Ascending aorta (tissue), 2 donors: ENCODE results near the gene ADAMTSL3. TPM values are rescaled to one million over a fixed set of nuclear protein-coding genes. Genes with fewer than 3 reads are reported as not detected.
"Not testable (repeated sequence)": the region's sequence is repeated elsewhere in the genome, so short reads cannot be mapped to it uniquely, and the experiment has no call there.

Source experiments
- DNase-seq, 2 donors: peaks; one replicate each; pipeline ENCODE4 v3.0.0-alpha.2; 2019; ENCODE audit warnings: low spot score in 2 of 2
- H3K27ac ChIP-seq, 2 donors: fragments of 200-600 bp; sonication (generic); one replicate each; pipeline ENCODE4 v1.5.1; 2016 to 2017; ENCODE audit warnings: mild to moderate bottlenecking in 1 of 2
- H3K27me3 ChIP-seq: fragments of 200-600 bp; sonication (generic); one replicate; pipeline ENCODE4 v1.5.1; 2017
- H3K36me3 ChIP-seq, 2 donors: fragments of 200-600 bp; sonication (generic); one replicate each; pipeline ENCODE4 v1.5.1; 2016
- H3K4me1 ChIP-seq, 2 donors: fragments of 200-600 bp; sonication (generic); one replicate each; pipeline ENCODE4 v1.5.1; 2016 to 2017; ENCODE audit warnings: mild to moderate bottlenecking in 1 of 2
- H3K4me3 ChIP-seq, 2 donors: fragments of 200-600 bp; sonication (generic); one replicate each; pipeline ENCODE4 v1.5.1; 2016 to 2017; ENCODE audit warnings: mild to moderate bottlenecking in 1 of 2
- H3K9me3 ChIP-seq, 2 donors: fragments of 200-600 bp; sonication (generic); one replicate each; pipeline ENCODE4 v1.5.1; 2016
- intact Hi-C: fragments of 100-400 bp; cut with DNase I; formaldehyde crosslinking; loops from one replicate; pipeline ENCODE4 v1.15.1; 2023
- total RNA-seq: library from RNA; depleted of rRNA; stranded (reverse); fragments of >200 nt; gene quantifications from one replicate; pipeline ENCODE4 v1.1.0, GENCODE V29; 2016
- TF ChIP-seq, protein P1 (sequence below), 3 experiments: fragments of 200-600 bp in 2 of 3; fragments of 450-650 bp in 1 of 3; sonication (generic) in 2 of 3; IDR thresholded peaks; one replicate each; pipeline ENCODE4 v1.5.1; 2016 to 2019; ENCODE audit warnings: antibody characterized with exemption in 3 of 3, mild to moderate bottlenecking in 1 of 3, moderate library complexity in 1 of 3

Gene ADAMTSL3
- total RNA-seq, 1 donor from 2014 or later: 28.1 TPM

DNA sequence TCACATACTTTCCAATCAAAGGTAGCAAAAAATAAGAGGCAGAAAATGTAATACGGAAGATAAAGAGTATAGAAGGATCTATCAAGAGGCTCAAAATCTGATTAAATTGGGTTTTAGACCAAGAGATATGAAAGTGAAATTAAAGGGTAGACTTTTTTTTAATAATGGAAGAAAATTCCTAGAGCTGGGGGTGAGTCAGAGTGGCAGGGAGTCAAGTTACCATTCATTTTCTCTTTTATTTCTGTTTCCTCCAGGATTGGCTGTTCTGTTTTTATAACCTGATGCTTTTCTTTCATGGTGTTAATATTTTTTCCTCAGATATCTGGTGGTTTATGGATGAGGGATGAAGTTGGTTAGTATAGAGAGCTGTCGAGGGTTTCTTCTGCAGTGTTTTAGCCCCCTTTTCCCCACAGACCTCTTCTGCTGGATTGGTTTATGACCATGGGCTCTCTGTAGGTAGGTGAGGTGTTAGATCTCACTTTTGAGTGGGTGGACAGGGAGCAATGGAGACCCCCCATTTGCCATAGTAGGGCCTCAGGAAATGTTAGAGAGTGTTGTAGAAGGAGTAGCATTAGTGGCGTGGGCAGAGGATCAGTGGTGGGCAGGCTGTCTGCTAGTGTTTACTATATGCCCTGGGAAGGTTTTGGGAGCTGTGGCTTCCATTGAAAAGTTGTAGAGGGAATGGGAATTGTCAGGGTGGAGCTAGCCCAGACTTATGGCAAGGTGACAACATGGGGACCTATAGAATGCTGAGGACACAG is 380.1 kb downstream of the ADAMTSL3 start:
- TF ChIP-seq, protein P1, sequence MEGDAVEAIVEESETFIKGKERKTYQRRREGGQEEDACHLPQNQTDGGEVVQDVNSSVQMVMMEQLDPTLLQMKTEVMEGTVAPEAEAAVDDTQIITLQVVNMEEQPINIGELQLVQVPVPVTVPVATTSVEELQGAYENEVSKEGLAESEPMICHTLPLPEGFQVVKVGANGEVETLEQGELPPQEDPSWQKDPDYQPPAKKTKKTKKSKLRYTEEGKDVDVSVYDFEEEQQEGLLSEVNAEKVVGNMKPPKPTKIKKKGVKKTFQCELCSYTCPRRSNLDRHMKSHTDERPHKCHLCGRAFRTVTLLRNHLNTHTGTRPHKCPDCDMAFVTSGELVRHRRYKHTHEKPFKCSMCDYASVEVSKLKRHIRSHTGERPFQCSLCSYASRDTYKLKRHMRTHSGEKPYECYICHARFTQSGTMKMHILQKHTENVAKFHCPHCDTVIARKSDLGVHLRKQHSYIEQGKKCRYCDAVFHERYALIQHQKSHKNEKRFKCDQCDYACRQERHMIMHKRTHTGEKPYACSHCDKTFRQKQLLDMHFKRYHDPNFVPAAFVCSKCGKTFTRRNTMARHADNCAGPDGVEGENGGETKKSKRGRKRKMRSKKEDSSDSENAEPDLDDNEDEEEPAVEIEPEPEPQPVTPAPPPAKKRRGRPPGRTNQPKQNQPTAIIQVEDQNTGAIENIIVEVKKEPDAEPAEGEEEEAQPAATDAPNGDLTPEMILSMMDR (IDR thresholded peaks at IDR 0.05): no peak
- Histone ChIP-seq H3K36me3 (peaks cover 3 to 29% of the 10 kb centered on the region in 2 donors), H3K27me3 (no peaks in the 10 kb centered on the region), H3K4me3 (no peak overlapping the region), H3K4me1 (no peaks in the 10 kb centered on the region), H3K27ac (no peak overlapping the region), H3K9me3 (no peaks in the 10 kb centered on the region)
- DNase-seq: no peak
- intact Hi-C loops: loop anchor here (10.0 kb wide), 1 partner anchor 589 kb away; the partner anchor contains the start of gene SH3GL3

DNA sequence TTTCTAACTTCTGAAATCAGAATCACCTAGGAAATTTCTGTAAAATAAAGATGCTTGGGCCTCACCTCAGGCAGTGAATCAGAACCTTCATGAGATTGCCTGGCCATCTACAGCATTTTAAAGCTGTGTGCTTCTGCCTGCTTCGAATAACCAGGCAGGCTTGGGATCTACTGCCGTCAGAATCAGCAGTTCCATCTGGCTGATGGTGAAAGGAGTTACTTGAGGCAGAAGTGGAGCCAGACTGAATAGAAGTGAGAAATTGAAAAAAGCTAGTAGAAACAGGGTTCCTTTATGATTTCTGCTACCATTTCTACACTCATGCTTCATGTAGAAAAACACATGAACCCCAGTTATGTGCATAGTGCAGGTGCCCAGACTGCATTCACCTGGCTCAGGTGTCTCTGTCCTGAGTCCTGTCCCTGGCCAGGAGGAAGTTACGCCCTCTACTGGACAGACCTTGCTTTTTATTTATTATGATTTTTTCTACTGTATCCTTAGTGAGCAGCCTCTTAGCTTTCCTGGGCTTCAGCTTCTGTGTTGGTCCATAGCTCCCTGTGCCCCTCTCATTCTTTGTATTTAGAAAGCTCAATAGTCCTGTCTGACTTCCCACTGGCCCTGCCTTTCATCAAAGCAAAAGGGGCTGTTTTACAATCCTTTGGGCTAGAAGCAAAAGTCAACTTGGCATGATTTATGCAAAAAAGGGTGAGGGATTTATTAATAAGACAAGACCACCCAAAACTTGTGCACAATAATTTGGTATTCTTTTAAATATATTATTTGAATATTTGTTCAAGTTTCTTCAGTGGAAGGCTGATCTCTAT is 380.9 kb downstream of the ADAMTSL3 start:
- no peak overlapping the region for H3K27ac ChIP-seq
- H3K27me3 ChIP-seq: no peaks in the 10 kb centered on the region
- no peak for DNase-seq
- H3K4me3 ChIP-seq: no peak overlapping the region
- intact Hi-C loops: loop anchor here (10.0 kb wide), 1 partner anchor 590 kb away; the partner anchor contains the start of gene SH3GL3
- H3K36me3 ChIP-seq: peaks cover 3 to 28% of the 10 kb centered on the region in 2 donors
- TF ChIP-seq, protein P1 (IDR thresholded peaks at IDR 0.05): peak in 1 of 3 experiments; percentile 26
- H3K9me3 ChIP-seq: no peaks in the 10 kb centered on the region
- H3K4me1 ChIP-seq: no peaks in the 10 kb centered on the region

DNA sequence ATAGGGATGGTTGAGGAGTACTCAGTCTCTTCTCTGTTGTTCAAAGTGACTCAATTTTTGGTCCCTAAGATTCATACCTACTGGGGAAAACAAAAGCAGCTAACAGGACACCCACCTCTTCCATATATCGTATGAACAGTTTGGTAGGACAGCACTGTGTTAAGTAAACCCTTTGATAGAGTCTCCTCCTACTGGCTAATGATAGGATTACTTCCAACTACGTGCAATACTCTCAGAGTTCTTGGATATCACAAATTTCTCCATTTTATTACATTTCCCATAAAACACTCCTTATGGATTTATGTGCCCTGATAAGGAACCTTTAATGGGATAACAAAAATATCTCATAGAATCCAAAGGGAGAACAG is 381.5 kb downstream of the ADAMTSL3 start:
- DNase-seq: no peak
- Histone ChIP-seq H3K9me3 (no peaks in the 10 kb centered on the region), H3K4me3 (no peak overlapping the region), H3K27ac (no peak overlapping the region), H3K4me1 (no peaks in the 10 kb centered on the region), H3K36me3 (peaks cover 3 to 28% of the 10 kb centered on the region in 2 donors), H3K27me3 (no peaks in the 10 kb centered on the region)
- TF ChIP-seq, protein P1 (IDR thresholded peaks at IDR 0.05): peak in 2 of 3 experiments; percentile 28 to 32
- intact Hi-C loops: loop anchor here (10.0 kb wide), 1 partner anchor 591 kb away; the partner anchor contains the start of gene SH3GL3

GRCh38 chr15:84037301-84037700 is 383.4 kb downstream of the ADAMTSL3 start:
- intact Hi-C loops: loop anchor here (10.0 kb wide), 1 partner anchor 592 kb away; the partner anchor contains the start of gene SH3GL3

DNA sequence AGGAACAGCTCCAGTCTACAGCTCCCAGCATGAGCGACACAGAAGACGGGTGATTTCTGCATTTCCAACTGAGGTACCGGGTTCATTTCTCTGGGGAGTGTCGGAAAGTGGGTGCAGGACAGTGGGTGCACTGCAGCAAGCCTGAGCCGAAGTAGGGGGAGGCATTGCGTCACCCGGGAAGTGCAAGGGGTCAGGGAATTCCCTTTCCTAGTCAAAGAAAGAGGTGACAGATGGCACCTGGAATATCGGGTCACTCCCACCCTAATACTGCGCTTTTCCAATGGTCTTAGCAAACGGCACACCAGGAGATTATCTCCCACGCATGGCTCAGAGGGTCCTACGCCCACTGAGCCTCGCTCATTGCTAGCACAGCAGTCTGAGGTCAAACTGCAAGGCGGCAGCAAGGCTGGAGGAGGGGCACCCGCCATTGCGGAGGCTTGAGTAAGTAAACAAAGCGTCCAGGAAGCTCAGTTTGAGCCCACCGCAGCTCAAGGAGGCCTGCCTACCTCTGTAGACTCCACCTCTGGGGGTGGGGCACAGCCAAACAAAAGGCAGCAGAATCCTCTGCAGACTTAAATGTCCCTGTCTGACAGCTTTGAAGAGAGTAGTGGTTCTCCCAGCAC is 388.6 kb downstream of the ADAMTSL3 start:
- H3K9me3 ChIP-seq: peaks cover 6 to 18% of the 10 kb centered on the region in 2 donors
- H3K4me1 ChIP-seq, H3K27me3 ChIP-seq, DNase-seq, H3K4me3 ChIP-seq, H3K27ac ChIP-seq, intact Hi-C loops: not testable (repeated sequence)
- peaks cover 0 to 17% of the 10 kb centered on the region in 2 donors for H3K36me3 ChIP-seq

More at GRCh38 chr15:84037301-84037700, 383.4 kb downstream of the ADAMTSL3 start:
- H3K4me3 ChIP-seq: no peak overlapping the region
- TF ChIP-seq, protein P1 (IDR thresholded peaks at IDR 0.05): no peak
- H3K4me1 ChIP-seq: no peaks in the 10 kb centered on the region
- H3K27me3 ChIP-seq: no peaks in the 10 kb centered on the region
- peaks cover 3 to 21% of the 10 kb centered on the region in 2 donors for H3K36me3 ChIP-seq
- no peaks in the 10 kb centered on the region for H3K9me3 ChIP-seq
- H3K27ac ChIP-seq: no peak overlapping the region
- no peak for DNase-seq
